Embryonic facial prominence (tissue), 1 donor: ENCODE measurements around the gene PPFIBP2.
A peak's percentile ranks its signal among the peaks of the same experiment; 100 is the strongest.
"Not testable (repeated sequence)": the region's sequence is repeated elsewhere in the genome, so short reads cannot be mapped to it uniquely, and the experiment has no call there.

Source experiments
- DNase-seq: peaks from one replicate; pipeline ENCODE4 v3.0.0-alpha.2; 2016; ENCODE audit errors: extremely low spot score

PPFIBP2 gene

GRCh38 chr11:7635137-7635536 lies 121.3 kb downstream of the PPFIBP2 start:
- no peak for DNase-seq

GRCh38 chr11:7635708-7636107 lies 121.9 kb downstream of the PPFIBP2 start:
- no peak for DNase-seq

- no peak for DNase-seq
Observed at GRCh38 chr11:7636350-7636749, 122.6 kb downstream of the PPFIBP2 start.

- DNase-seq: no peak
Observed at GRCh38 chr11:7637447-7638157, 123.8 kb downstream of the PPFIBP2 start.

- DNase-seq: no peak
Observed at GRCh38 chr11:7638710-7639642, 125.2 kb downstream of the PPFIBP2 start.

- DNase-seq: no peak
Observed at GRCh38 chr11:7639643-7640025, 125.8 kb downstream of the PPFIBP2 start.

- DNase-seq: no peak
Observed at GRCh38 chr11:7640816-7641215, 127.0 kb downstream of the PPFIBP2 start.

- no peak for DNase-seq
Observed at GRCh38 chr11:7642747-7643146, 128.9 kb downstream of the PPFIBP2 start.

GRCh38 chr11:7643314-7643713 lies 129.5 kb downstream of the PPFIBP2 start:
- no peak for DNase-seq

GRCh38 chr11:7645206-7645605 lies 131.4 kb downstream of the PPFIBP2 start:
- DNase-seq: no peak

GRCh38 chr11:7646866-7647265 lies 133.1 kb downstream of the PPFIBP2 start:
- DNase-seq: no peak

GRCh38 chr11:7648264-7648663 lies 134.5 kb downstream of the PPFIBP2 start:
- DNase-seq: no peak

GRCh38 chr11:7651140-7651551 lies 137.3 kb downstream of the PPFIBP2 start:
- DNase-seq: no peak

- DNase-seq: no peak
Observed at GRCh38 chr11:7651700-7652099, 137.9 kb downstream of the PPFIBP2 start.

- DNase-seq: no peak
Observed at GRCh38 chr11:7654195-7654705, 140.5 kb downstream of the PPFIBP2 start.

GRCh38 chr11:7655253-7656217 lies 141.7 kb downstream of the PPFIBP2 start:
- no peak for DNase-seq

- no peak for DNase-seq
Observed at GRCh38 chr11:7656704-7657103, 142.9 kb downstream of the PPFIBP2 start.

GRCh38 chr11:7657306-7658025 lies 143.7 kb downstream of the PPFIBP2 start:
- DNase-seq: peak; percentile 27

GRCh38 chr11:7663531-7663930 lies 149.7 kb downstream of the PPFIBP2 start:
- DNase-seq: not testable (repeated sequence)

- no peak for DNase-seq
Observed at GRCh38 chr11:7664867-7665266, 151.1 kb downstream of the PPFIBP2 start.
